Neural progenitor cell (in vitro differentiated cells): Measurements from ENCODE around the gene SLC22A23.

Experiments
- CTCF ChIP-seq: fragments of 200-600 bp; sonication (generic); IDR thresholded peaks from 2 replicates; pipeline ENCODE4 v1.5.1; 2017; ENCODE audit warnings: antibody characterized with exemption, mild to moderate bottlenecking
- EZH2 ChIP-seq: fragments of 200-600 bp; sonication (generic); IDR thresholded peaks from 2 replicates; pipeline ENCODE4 v1.6.1; 2017; ENCODE audit warnings: antibody characterized with exemption, mild to moderate bottlenecking, moderate library complexity
- EZH2phosphoT487 ChIP-seq: fragments of 200-600 bp; sonication (generic); IDR thresholded peaks from 2 replicates; pipeline ENCODE4 v1.6.1; 2017; ENCODE audit warnings: antibody characterized with exemption

GRCh38 chr6:3277851-3278416 is 178.9 kb downstream of the SLC22A23 start:
- TF ChIP-seq CTCF (no peak), EZH2phosphoT487 (no peak), EZH2 (no peak)
